Omental fat pad (tissue), 4 donors: ENCODE results near the gene TAF5L. TPM values are rescaled to one million over a fixed set of nuclear protein-coding genes. Genes with fewer than 3 reads are reported as not detected.

Experiments used
- ATAC-seq: fragments of 150-250 bp; one replicate; pipeline ENCODE4 v1.9.1; 2016; ENCODE audit warnings: mild to moderate bottlenecking, moderate library complexity; ENCODE audit not compliant: low FRiP score
- DNase-seq: peaks from one replicate; pipeline ENCODE4 v3.0.0-alpha.2; 2019; ENCODE audit warnings: low spot score
- total RNA-seq, 4 donors: library from RNA; depleted of rRNA; stranded (reverse); fragments of >200 nt; gene quantifications; one replicate each; pipeline ENCODE4 v1.1.0, GENCODE V29; 2016
- TF ChIP-seq, protein P1 (sequence below), 3 donors: fragments of 450-650 bp; IDR thresholded peaks; one replicate each; pipeline ENCODE4 v1.5.1; 2016 to 2017; ENCODE audit warnings: antibody characterized with exemption in 3 of 3, mild to moderate bottlenecking in 3 of 3, moderate library complexity in 2 of 3

The TAF5L gene
- 10 to 100 TPM; 18.6 to 27.4 (median 20.5) TPM for total RNA-seq

DNA sequence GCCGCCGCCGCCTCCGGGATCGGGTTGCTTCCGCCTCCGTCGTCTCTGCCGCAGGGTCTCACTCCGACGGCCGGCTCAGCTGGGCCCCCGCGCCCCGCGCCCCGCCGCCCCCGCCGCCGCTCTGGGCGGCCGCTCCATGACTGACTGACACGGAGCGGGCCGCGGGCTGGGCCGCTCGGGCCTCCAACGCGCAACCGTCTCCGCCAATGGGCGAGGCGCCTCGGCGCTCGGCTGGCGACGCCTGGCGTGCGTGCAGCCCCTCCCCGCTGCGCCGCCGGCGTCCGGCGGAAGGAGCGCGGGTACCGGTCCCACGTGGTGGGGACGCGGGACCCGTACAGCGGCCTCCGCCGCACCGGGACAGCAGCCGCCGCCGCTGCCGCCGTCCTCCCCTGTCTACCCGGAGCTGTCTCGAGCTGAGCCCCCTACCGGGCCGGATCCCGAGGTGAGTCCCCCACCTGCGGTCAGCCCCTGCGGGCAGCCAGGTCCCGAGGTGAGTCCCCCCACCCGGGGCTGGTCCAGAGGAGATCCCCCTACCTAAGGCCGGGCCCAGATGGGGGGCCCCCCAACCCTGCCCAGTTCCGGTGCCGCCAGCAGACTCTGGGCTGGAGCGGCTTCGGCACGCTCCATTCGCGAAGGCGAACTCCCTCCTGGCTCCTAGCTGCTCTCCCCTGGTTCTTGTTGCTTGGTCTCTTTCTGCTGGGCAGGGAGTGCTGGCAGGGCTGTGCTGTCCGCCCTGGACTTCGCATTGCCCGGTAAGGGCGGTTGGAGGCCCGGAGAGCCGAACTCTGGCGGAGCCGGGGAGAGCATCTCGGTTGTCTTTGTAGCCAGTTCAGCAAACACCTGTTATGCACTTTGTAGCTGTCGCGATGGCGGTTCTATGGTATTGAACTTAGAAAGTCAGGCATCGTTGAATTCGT is at the start of gene TAF5L, which contains the start of gene URB2:
TSS of gene TAF5L (minus strand) at position 208 of the 917 bp plus-strand sequence. CDS start 11,640 bp downstream, outside the sequence.
TSS of gene URB2 (plus strand) at position 333 of the 917 bp plus-strand sequence. CDS start 1,387 bp downstream, outside the sequence.
- DNase-seq (peak; percentile 43), ATAC-seq (peak; percentile 98)
- TF ChIP-seq, protein P1, sequence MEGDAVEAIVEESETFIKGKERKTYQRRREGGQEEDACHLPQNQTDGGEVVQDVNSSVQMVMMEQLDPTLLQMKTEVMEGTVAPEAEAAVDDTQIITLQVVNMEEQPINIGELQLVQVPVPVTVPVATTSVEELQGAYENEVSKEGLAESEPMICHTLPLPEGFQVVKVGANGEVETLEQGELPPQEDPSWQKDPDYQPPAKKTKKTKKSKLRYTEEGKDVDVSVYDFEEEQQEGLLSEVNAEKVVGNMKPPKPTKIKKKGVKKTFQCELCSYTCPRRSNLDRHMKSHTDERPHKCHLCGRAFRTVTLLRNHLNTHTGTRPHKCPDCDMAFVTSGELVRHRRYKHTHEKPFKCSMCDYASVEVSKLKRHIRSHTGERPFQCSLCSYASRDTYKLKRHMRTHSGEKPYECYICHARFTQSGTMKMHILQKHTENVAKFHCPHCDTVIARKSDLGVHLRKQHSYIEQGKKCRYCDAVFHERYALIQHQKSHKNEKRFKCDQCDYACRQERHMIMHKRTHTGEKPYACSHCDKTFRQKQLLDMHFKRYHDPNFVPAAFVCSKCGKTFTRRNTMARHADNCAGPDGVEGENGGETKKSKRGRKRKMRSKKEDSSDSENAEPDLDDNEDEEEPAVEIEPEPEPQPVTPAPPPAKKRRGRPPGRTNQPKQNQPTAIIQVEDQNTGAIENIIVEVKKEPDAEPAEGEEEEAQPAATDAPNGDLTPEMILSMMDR (IDR thresholded peaks at IDR 0.05): no peak

DNA sequence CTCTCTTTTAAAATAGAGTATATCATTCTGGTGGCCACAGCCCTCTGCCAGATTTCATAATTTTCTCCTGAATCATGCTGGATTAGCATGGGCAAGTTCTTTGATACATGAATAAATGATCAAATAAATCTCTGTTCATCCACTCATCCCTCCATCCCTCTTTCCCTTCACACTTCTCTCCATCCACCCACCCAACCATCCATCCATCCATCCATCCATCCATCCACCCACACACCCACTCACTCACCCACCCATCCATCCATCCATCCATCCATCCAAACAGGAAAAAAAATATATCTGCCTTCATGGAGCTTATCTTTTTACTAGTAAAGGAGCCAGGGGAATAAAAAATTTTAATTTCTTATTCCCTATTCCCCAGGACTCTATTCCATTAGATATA is 49.5 kb upstream of the TAF5L start:
- TF ChIP-seq, protein P1 (IDR thresholded peaks at IDR 0.05): no peak
- no peak for DNase-seq
- no peak for ATAC-seq

DNA sequence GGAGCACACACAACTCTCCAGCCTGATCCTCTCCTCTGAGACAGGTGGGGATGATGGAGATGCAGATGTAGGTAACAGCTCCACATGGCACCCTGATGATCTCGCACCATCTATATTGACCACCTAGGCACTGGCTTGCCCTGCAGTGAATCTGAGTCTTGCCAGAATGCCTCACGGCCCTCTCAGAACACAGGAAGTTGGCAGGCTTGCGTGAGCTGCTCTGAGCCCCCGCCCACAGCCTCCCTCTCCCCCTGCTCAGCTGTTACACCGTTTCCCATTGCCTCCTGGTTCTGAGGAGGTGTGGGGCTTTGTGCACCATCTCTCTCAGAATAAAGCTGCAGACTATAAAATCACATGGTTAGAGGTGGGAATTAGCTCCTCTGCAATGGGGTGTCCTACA is 48.1 kb upstream of the TAF5L start:
- DNase-seq: no peak
- TF ChIP-seq, protein P1 (IDR thresholded peaks at IDR 0.05): no peak
- ATAC-seq: no peak

DNA sequence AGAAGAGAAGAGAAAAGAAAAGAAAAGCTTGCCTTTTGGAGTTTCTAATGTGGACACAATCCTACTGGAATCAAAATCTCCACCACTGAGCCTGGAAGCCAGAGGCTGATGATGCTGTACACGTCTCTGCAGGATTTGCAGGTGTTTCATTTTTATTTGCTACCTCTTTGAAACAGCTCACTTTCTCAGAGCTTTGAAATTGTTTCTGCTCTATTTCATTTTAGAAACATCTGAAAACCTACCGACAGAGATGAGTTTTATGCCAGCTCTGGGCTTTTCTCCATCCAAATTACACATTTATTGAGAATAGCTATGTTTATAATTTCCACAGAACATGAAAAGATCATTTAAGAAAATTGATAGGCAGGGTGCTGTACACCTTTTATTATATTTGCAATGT is 46.3 kb upstream of the TAF5L start:
- no peak for DNase-seq
- no peak for ATAC-seq
- TF ChIP-seq, protein P1 (IDR thresholded peaks at IDR 0.05): no peak

DNA sequence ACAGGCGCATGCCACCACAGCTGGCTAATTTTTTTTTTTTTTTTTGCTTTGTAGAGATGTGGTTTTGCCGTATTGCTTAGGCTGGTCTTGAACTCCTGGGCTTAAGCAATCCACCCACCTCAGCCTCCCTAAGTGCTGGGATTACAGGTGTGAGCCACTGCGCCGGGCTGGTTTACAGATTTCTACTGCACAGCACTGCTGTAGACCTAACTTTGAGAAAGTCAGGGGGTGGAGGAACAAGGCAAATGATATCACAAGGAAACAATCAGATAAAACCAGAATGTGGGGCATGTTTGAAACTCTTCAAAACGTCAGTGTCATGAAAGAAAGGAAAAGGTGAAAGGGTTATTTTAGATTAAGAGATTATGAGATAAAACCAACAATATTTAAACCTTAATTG is 45.4 kb upstream of the TAF5L start:
- TF ChIP-seq, protein P1 (IDR thresholded peaks at IDR 0.05): no peak

DNA sequence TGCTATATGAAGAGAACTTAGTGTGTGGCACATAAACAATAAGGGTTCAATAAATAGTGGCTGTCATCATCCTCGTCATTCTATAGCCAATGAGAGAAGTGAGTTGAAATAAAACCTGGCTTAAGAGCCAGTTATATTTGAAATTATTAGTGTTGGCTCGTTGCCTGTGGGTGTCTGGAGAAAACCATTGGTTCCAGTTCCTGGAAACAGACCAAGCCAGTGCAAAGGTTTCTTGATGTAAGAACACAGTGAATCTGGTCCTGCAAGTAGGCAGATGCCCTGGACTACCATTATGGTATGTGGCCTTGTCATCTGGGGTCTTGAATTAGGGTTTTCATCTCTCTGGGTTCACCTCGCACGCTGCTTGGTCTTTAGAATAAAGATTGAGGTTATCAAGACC is 43.4 kb upstream of the TAF5L start:
- TF ChIP-seq, protein P1 (IDR thresholded peaks at IDR 0.05): no peak
- ATAC-seq (no peak), DNase-seq (no peak)

More for the DNA sequence above, 45.4 kb upstream of the TAF5L start:
- no peak for DNase-seq
- no peak for ATAC-seq

DNA sequence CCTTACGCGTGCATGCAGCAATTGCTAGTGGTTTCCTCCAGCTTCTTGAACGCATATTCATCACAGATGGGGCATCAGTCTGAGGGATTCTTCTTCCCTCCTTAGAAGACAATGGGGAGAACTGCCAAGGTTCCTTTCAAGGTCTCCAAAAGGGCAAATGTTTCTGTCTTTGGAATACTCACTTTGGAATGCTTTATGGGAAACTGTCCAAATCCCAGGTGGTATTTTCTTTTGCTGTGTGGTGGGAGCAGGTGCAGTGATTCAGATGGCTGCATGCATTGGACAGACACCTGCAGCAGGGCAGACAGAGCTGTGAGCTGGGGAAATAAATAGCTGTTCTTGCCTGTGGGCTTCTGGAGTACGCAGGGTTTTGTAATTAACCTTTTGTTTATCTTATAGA is 40.7 kb upstream of the TAF5L start:
- ATAC-seq: no peak
- no peak for DNase-seq
- TF ChIP-seq, protein P1 (IDR thresholded peaks at IDR 0.05): no peak
